ENCODE measurements around the gene EEF1G.
"Not testable (repeated sequence)": the region's sequence is repeated elsewhere in the genome, so short reads cannot be mapped to it uniquely, and the experiment has no call there.

The EEF1G gene

DNA sequence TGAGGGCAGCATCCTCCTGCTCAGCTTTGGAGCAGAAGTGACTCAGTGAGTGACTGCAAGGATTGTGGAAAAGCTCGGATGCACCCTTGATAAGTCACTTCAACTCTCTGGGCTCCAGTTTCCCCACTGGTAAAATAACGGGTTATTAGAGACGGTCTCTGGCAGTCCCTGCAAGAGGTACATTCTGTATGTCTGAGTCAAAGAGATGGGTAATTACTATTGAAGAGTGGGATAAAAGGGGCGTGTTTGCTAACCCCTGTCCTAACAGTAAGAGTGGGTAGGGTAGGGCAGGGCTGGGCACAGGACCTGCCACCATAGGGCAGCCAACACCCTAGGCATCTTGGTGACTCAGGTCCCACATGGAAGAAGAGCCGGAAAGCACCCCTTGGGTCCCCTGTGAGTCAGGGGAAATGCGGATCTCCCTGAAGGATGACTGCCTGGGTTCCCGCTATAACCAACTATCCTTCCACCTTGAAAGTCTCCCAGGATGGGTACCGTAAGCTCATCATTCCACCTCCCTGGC, 19.8 kb downstream of the EEF1G start:
- DNase-seq: no peak

DNA sequence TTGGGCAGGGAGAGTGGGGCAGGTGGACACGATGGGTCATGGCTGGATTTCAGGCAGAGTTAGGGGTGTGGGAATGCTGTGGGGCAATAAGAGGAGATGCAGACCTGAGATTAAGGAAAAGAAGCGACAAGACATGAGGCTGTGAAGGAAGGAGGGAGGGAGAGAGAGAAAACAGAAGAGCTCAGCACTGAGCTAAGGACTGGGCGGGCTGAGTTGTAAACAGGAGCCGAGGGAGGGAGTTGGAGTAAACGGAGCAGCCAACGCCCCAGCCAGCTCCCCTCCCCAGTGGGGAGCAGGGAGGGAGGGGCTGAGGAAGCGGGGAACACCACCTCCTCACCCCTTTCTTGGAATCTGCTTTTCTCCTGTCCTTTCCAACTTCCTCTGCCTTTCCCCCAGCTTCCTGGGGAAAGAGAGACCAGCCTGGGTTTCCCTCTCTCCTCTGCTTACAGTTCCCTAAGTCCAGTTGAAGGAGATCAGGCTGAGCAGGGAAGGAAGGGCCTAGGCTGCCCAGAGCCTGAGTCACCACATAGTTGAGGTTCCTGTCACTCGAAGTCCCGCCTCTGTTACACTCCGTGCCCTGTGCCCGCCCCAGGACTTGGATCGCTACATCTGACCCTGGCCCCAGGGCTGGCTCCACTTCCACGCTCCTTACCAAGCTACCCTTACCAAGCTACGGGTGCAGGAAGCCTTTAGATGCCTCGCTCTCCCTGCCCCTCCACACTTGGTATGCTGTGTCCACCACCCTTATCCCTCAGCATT, 20.4 kb downstream of the EEF1G start:
- DNase-seq: no peak

DNA sequence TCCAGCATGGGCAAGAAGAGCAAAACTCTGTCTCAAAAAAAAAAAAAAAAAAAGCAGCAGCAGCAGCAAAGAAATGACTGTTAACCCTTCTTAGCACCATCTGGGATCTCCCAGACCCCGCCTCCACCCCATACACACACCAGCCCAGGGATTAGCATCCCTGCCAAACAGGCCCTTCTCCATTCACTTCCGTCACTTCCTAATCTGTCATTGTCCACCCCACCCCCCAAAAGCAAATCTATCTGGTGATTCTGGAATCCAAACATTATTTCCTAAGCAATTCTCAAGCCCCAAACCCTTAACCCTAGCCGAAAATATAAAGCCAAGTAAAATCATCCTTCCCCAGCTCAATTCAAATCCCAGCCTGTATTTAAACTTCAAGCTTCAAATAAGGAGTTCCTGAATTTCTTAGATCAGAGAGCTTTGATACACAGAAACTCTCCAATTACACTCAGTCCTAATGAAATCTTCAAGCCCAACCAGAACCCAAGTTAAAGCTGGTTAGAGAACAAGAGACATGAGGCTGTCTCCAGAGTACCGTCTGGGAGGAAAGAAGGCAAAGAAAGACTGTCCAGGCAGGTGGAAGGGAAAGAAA, 21.1 kb downstream of the EEF1G start:
- no peak for DNase-seq

DNA sequence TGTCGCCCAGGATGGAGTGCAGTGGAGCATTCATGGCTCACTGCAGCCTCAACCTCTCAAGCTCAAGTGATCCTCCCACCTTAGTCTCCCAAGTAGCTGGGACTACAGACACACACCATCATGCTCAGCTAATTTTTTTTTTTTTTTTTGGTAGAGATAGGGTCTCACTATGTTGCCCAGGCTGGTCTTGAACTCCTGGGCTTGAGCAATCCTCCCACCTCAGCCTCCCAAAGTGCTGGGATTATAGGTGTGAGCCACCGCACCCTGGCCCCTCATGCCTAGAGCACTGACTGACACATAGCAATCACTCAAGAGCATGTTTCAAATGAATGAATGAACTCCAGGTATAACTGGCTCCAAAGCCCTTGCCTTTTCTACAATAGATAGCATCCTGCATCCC, 23.2 kb downstream of the EEF1G start:
- not testable (repeated sequence) for DNase-seq

DNA sequence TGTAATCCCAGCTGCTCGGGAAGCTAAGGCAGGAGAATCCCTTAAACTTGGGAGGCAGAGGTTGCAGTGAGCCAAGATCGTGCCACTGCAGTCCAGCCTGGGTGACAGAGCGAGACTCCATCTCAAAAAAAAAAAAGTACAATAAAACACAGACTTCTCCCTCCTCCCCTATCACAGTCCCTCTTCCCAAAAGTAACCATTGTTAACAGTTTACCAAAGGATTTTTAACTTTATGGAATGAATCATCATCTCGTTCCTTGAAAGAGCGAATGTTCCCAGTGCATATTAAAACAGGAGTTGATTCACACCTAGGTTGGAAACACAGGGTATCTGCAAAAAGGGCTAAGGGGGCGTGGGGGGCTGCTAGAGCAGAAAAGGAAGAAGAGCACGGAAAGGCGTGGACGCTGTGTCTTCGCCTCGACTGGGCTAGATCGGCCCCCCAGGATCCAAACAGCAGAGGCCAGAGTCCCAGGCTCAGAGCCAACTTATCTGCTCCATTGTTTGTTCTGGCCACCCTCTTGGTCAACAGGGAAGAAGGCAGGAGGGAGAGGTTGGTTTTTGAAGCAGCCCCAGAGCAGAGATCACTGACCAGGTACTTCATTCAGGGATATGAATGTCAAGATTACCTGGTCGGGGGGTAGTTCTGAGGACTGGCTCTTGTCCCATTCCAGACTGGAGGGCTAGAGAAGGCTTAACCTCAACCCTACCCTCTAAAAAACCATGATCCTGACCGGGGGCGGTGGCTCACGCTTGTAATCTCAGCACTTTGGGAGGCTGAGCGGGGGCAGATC, 25.0 kb downstream of the EEF1G start:
- DNase-seq: no peak

DNA sequence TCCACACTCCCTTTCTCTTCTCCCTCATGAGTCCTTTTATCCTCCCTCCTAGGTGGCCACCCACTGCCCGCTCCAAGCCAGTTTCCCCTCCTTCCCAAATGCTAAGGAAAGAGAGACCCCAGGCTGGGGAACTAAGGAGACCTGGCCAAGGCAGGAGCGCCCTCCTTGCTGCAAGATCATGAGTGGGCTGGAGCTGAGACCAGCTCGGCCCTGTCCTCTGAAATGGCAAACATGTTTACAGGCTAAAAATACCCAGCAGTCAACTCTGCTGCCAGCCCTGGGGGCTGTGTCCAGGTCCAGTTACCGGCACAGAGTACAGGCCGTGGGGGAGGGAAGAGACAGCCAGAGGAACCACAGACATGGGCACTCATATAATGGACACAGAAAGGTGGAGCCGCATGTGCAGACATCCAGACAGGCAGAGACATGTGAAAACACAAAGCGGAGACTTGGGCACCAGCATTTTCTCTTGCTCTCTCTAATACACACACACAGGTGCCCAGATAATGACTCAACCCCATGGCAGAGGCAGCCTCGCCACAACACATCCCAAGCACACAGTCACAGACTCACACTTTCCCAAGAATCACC, 25.9 kb downstream of the EEF1G start:
- DNase-seq: no peak

DNA sequence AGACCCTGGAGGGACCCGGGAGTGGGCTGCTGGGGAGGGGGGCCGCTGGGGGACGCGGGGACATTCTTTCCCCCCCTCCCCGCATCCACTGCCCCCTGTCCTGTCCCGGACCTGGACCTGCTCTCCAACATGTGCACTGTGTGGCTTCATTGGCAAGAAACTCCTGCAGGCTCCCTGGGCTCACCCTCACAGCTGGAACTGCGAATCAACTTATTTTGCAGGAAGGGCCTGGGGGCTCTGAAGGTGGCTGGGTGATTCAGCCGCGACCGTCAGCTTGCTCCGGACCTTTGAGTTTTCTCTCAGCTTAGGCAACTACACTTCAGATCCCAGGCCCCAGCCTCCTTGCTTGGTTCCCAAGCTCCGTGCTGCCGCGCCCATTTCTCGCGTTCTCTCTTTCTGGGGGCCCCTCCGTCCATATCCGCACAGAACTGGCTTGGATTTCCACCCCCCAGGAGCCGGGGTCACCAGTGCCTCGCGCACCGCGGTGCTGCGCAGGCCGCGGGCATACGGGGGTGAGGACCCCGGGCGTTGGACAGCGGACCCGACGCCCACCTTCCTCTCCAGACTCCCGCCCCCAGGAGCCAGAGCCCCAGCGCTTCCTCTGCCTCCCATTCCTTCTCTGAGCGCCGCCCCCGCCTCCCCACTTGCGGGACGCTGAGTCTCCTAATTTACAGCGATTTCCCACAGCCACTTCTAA, 26.6 kb downstream of the EEF1G start:
- no peak for DNase-seq

DNA sequence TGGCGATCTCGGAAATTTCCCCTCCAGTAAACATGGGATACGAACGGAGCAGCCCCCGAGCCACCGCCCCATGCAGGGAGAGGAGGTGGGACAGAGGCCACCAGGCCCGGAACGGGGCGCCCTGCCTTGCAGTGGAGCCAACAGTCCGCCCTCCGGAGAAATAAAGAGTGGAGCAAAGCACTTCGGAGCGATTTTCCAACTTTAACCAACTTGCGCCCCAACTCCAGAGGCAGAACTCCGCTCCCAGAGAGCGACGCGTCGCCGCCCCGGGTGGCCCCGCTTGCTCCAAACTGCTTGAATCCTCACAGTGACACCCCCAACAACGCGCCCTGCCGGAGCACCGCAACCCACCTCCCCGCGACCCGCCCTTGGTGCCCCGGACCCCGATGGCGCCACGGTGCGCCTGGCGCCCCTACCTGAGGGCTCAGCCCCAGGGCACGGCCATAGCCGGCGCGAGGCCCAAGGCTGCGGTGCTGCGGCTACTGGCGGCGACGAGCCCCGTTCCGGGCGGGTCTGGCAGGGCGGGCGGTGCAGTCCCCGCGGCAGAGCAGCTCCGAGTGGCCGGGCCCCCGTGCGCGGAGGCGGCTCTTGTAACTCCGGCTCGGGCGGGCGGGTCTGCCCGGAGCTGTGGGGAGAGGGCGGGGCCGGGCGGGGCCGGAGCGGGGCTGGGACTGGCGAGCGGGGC, 27.3 kb downstream of the EEF1G start, which contains the start of gene AHNAK:
TSS of gene AHNAK (minus strand) at position 563 of the 685 bp plus-strand sequence. CDS start 10,708 bp downstream, outside the sequence.
- peak; percentile 50 for DNase-seq

DNA sequence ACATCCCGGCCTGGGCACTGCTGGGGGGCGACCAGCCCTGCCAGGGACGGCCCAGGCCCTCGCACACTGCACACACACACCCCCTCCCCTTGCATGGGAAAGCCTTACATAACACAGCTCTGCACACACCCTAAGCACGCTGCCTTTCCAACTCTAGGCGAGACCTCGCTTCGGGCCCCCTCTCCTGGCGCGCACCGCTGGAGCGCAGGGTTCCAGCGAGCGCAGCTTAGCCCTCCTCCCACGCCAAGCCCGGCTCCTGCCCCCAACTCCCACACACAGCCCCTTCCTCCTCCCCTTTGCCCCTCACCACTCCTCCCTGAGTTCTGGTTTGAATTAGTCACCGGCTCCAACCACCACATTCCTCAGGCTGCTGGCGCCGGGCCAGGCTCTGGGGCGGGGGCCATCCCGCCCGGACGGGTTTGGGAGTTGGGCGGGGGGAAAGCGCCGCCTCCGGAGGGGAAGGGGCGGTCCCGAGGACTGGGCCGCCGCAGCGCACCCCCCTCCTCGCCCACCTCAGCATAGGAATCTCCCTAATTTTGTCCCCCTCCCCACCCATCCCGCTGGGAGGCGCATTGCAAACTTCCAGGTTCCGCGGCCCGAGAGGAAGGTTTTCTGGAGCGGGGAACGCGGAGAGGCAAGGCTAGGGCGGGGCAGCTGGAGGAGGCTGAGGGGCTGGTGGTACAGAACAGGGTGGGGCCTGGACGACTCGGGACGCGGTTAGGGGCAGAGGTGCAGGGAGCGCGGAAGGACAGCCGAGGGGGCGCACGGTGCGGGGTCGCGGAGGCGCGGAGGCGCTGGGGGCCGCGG, 28.1 kb downstream of the EEF1G start:
- peak; percentile 35 for DNase-seq

DNA sequence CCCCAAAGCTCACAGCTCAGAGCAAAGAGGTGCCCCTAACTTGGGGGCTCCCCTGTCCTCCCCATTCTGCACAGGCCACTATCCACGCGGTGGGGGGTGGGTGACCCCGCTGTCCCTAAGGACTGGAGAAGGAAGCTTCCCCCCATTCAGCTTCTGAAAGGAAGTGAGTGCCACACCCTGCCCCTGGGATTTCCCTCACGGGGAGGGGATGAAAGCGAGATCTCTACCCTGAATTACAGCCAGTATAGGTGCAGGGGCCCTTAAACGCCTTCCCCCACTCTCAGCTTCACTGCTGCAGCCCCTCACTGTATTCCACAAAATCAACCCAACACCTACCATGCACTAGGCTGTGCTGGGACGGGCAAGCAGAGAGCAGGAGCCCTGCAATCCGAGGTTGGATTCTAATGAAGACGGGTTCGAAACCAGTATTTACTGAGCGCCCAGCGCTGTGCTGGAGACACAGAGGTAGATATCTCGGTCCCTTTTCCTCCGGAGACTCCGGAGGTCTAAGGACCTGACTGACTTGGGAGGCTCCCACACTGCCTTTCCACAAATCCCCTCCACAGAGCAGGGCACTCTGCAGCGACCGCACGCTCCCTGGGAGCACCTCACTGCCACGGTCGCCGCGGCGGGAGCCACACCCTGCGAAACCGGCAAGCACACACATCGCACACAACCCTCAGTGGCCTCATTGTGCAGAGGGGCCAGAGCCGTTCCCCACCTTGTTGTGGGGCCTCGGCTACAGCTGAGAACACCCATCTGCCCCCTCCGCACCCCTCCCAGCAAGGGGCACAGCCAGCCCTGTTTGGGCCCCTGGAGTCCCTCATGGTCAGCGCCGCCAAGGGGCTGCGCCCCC, 28.9 kb downstream of the EEF1G start:
- no peak for DNase-seq

DNA sequence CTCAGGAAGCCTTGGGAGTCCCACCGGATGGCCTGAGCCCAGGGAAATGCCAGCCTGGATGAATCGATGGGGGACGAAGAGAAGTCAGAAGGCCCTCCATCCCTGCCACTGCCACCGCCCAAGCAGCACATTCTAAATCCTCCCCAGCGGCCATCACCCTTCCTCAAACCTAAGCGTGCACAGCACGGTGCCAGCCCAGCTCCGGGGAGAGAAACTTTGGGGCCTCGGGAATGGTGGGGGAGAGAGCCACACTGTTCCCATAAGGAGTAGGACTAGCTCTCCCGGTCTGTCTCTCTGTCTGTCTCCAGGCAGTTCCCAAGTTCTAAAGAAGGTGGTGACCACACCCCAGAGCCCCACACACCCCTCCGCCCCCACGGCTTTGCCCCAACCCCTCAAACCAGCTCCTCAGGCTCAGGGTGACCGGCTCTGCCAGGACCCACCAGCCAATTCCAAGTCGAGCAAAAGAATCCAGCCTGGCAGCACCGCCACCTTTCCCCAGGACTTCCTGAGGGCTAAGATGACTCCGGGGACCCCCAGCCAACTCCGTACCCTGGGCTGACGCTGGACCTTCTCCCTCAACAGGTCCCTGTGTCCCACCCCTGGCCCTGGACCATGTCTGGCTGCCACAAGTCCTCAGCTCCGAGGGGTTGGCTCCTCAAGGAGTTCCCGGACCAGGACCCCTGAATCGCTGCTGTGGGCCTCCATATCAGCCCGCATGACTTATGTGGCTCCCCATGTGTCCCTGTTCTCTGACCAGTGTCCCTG, 29.8 kb downstream of the EEF1G start:
- DNase-seq: no peak

DNA sequence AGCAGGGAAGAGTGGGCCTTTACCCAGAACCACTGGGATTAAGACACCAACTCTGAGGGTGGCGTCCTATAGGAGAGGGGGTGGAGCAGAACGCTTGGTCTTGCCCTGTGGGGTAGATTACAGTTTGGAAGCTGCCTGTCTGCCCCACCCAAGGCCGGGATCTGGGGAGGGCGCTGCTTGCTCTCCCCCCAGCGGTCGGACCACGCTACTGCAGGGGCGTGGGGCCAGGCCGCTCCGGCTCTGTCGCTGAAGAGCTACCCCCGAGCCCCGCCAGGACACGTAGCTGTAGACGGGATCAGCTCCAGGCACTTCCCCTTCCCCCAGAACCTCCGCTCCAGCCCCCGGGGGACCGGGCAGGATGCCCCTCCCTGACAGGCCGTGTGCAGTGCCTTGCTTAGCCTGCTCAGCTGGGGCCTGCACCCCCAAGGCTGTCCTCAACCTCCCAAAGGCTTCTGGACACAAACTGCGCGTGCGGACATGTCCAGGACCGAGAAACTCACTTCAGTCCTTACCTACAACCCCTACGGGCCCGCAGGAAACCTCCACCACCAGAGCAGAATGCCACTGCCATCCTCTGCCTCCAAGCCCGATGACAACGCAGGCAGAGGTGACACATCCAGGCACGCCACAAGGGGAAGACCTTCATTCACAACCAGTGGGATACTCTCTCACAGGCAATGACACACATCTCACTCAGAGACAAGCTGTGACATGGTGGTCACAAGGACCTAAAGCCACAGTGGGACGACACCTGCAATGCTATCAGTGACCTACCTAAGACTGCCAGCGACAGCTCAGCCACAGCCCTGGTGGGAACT, 30.7 kb downstream of the EEF1G start:
- DNase-seq: peak; percentile 76

DNA sequence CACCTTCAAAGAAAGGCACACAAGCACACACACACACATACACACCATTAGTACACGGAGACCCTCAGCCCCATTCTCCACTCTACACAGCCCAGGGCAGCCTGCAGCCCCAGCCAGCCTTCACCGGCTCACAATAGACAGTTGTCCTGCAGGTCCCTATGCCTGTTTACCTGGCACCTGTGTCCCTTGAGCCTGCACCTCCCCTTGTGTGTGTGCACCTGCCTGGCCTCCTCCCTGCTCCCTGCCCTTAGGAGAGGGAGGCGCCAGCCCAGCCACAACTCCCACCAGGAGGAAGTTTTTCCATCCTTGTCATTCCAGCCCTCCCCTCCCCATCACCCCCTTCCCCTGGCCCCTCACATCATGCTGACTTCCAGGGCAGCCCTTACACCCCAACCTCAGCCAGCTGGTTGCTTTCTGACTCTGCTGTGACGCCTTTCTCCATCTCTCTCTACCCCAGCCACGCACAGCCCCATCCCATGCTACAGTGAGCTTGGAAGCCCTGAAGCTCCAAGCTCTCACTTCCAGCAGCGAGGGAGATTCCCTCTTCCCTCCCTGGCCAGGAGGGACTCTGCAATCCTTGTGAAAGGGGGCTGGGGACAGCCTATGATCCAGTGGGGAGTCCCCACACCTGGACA, 31.5 kb downstream of the EEF1G start:
- peak; percentile 91 for DNase-seq

DNA sequence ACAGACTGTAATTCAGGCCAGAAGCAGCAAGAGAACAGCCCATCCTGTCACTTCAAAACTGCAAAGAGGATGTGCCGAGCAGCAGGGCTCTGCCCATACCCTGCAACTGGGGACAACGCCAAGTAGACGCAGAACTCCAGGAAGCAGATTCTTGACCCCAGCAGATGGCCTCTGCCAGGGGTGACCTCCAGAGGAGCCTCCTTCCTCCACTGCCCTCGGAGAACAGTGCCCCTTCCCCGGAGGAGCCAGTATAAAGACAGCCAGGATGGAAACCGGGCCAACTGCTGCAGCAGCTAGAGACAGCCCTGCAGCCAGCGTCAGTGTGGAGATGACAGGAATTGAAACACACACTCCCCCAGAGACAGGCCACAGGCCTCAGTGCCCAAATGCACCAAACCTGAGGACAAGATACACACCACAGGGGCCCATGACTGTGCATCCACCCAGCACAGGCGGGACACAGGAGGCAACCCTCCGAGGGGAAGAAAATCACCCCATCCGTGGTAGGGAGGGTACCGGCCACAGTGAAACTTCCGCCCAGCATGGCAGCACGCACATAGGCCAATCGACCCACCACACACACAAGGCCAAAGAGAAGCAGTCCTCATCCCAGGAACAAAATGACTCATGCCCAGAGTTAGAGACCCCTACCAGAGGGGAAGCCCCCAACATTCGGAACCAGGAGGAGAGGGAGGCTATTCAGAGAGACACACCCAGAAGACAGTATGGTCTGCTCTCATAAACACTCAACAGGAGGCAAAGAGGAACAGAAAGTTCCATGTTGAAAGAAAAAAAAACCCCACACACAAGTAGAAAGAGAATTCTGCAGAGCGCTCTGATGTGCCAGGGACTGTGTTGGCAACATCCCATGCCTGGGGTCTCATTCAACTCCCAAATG, 32.6 kb downstream of the EEF1G start:
- no peak for DNase-seq

DNA sequence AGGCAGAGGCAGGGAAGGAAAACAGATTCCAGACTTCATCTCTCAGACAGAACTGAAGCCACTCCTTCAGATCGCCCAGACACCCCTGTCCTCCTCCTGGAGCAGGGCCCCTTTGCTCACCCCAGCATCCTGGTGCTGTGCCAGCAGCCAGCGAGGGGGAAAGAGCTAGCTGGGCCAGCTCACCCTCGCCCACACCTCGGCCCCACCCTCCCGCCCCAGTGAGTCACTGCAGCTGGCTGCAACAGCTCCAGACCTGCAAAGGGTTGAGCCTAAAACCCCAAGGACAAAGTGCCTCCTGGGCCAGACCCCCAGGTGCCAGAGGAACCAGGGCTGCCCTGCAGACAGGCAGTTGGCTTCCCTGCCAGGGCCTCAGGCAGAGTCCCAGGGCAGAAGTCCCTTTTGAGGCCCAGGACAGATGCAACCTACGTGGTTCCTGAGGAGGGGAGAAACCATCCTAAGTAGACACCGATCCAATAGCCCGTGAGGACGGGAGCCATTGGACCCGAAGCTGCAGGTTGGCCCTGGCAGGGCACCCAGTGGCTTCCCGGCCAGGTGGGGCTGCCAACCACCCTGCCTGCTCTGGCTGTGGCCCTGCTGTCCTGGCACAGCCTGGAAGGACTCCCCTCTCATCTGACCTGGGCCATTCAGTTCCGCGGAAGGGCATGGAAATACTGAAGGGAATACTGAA, 34.3 kb downstream of the EEF1G start:
- DNase-seq: peak; percentile 72
